Esophagus (tissue), 2 donors: Measurements from ENCODE around the gene VENTX. TPM values are rescaled to one million over a fixed set of nuclear protein-coding genes. Genes with fewer than 3 reads are reported as not detected.

Experiments used
- H3K27ac ChIP-seq, 2 donors: one replicate each; pipeline ENCODE4 v1.5.1; 2013; ENCODE audit warnings: low read depth in 2 of 2, mild to moderate bottlenecking in 2 of 2, inconsistent platforms in 1 of 2, low read length in 1 of 2, moderate library complexity in 1 of 2
- H3K27me3 ChIP-seq, 2 donors: one replicate each; pipeline ENCODE4 v1.6.1; 2013; ENCODE audit warnings: low read length in 2 of 2, control low read depth in 1 of 2, mild to moderate bottlenecking in 1 of 2; ENCODE audit not compliant: insufficient read depth in 2 of 2, control insufficient read depth in 1 of 2
- H3K36me3 ChIP-seq, 2 donors: one replicate each; pipeline ENCODE4 v1.6.1; 2013; ENCODE audit warnings: low read length in 1 of 2; ENCODE audit not compliant: control insufficient read depth in 2 of 2, insufficient read depth in 2 of 2
- H3K4me1 ChIP-seq, 2 donors: one replicate each; pipeline ENCODE4 v1.6.1; 2013; ENCODE audit warnings: low read length in 1 of 2; ENCODE audit not compliant: control insufficient read depth in 2 of 2, insufficient read depth in 2 of 2
- H3K4me3 ChIP-seq, 2 donors: one replicate each; pipeline ENCODE4 v1.5.1; 2013; ENCODE audit warnings: low read length in 2 of 2, mild to moderate bottlenecking in 2 of 2, low read depth in 1 of 2, moderate library complexity in 1 of 2
- H3K9me3 ChIP-seq, 2 donors: one replicate each; pipeline ENCODE4 v1.6.1; 2013; ENCODE audit warnings: mild to moderate bottlenecking in 2 of 2, low read depth in 1 of 2, low read length in 1 of 2, moderate library complexity in 1 of 2; ENCODE audit not compliant: control insufficient read depth in 2 of 2, insufficient read depth in 1 of 2
- WGBS, 2 donors: extraction: QIAGEN DNeasy Blood & Tissue Kit; methylation state at CpG; one replicate each; pipeline ENCODE4 v1.1.7; 2013; 5-methylcytosine and 5-hydroxymethylcytosine counted together
- polyA plus RNA-seq, 2 donors: library from polyadenylated mRNA; stranded (reverse); fragments of 200-250 nt; gene quantifications; one replicate each; pipeline ENCODE4 v1.2.3, GENCODE V29; 2013
- donor health status: healthy with polysubstance abuse.
- donor health status: Bipolar disorder and iron deficiency.

The VENTX gene
- polyA plus RNA-seq, 2 donors: 0.12 to 0.37 TPM

DNA sequence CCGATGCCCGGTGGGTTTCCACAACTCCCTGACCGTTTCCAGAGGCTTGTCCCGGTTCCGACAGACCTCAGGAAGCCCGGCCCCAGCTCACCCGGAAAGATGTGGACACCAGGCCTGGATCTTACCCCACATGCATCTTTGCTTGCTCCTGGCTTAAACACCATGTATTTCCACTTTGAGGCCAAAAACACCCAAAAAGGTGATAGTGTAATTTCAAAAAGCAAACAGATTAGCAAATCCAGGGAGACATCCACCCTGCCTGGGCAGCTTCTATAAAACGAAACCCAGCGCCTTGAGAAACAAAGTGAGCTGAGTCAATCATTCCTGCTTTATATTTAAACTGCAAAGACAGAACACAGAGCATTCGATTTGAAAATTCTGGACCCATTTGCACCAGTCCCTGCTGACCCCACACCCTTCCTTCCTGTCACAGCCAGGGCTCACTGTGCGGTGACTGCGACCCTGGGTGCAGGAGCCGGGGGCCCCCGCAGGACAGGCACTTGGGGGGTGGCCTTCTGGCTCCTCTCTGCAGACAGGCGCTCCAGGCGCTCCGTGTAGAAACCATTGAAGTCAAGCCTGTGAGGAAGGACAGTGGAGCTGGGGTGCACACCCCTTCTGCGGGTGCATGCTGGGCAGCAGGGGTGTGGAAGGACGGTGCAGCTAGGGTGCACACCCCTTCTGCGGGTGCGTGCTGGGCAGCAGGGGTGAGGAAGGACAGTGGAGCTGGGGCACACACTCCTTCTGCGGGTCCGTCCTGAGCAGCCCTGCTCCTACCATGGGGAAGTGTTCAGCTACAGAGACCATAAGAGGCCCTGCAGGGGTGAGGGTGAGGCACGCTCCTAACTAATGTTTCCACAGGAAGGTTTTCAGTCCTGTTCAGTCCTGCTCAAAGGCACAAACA is 41.9 kb downstream of the VENTX start:
- no peaks in the 10 kb centered on the region for H3K9me3 ChIP-seq
- 85% methylated on average over 24 of the region's 24 CpGs for WGBS, 2 donors
- H3K27me3 ChIP-seq: no peaks in the 10 kb centered on the region
- peaks cover 11 to 50% of the 10 kb centered on the region in 2 donors for H3K36me3 ChIP-seq
- peaks cover 2 to 5% of the 10 kb centered on the region in 2 donors for H3K4me1 ChIP-seq
- peak overlapping the region in 1 of 2 donors; percentile 9 for H3K27ac ChIP-seq
- no peak overlapping the region for H3K4me3 ChIP-seq

DNA sequence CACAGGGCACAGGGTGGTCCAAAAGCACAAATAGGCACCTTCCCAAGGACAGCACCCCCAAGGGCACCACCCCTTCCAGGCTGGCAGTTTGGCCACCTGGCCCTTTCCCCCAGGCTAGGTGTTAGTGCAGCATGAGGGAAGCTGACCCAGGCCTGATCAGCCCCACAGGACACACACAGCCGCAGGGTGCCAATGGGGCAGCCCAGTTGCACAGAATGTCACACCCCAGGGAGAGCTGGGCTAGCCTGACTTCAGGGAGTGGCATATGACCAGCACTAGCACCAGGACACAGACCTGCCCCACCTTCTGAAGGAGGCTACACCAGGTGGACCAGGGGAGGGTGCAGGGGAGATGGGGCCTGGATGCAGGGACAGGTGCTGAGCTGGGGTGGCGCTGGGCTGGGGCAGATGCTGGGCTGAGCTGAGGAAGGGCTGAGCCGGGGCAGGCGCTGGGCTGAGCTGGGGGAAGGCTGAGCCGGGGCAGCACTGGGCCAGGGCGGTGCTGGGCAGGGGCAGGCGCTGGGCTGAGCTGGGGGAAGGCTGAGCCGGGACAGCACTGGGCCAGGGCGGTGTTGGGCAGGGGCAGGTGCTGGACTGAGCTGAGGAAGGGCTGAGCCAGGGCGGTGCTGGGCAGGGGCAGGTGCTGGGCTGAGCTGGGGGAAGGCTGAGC is 42.9 kb downstream of the VENTX start:
- H3K4me1 ChIP-seq: peaks cover 2 to 3% of the 10 kb centered on the region in 2 donors
- peaks cover 11 to 60% of the 10 kb centered on the region in 2 donors for H3K36me3 ChIP-seq
- no peaks in the 10 kb centered on the region for H3K27me3 ChIP-seq
- H3K27ac ChIP-seq: no peak overlapping the region
- no peak overlapping the region for H3K4me3 ChIP-seq
- WGBS, 2 donors: 93% methylated on average over 10 of the region's 10 CpGs
- no peaks in the 10 kb centered on the region for H3K9me3 ChIP-seq

DNA sequence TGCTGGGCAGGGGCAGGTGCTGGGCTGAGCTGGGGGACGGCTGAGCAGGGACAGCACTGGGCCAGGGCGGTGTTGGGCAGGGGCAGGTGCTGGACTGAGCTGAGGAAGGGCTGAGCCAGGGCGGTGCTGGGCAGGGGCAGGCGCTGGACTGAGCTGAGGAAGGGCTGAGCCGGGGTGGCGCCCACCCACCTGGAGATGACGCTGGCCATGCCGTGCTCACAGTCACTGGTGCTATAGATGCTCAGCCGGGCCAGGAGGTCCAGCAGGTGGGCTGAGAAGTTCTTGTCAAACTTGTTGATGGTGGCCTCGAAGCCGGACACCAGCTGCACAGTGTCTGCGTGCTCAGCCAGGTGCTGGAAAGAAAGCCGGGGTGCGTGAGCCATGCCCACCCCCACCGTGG is 43.4 kb downstream of the VENTX start:
- WGBS, 2 donors: 93 to 94% methylated on average over 15 of the region's 15 CpGs
- Histone ChIP-seq H3K4me1 (peaks cover 2 to 3% of the 10 kb centered on the region in 2 donors), H3K4me3 (no peak overlapping the region), H3K9me3 (no peaks in the 10 kb centered on the region), H3K27me3 (no peaks in the 10 kb centered on the region), H3K27ac (no peak overlapping the region), H3K36me3 (peaks cover 11 to 65% of the 10 kb centered on the region in 2 donors)

DNA sequence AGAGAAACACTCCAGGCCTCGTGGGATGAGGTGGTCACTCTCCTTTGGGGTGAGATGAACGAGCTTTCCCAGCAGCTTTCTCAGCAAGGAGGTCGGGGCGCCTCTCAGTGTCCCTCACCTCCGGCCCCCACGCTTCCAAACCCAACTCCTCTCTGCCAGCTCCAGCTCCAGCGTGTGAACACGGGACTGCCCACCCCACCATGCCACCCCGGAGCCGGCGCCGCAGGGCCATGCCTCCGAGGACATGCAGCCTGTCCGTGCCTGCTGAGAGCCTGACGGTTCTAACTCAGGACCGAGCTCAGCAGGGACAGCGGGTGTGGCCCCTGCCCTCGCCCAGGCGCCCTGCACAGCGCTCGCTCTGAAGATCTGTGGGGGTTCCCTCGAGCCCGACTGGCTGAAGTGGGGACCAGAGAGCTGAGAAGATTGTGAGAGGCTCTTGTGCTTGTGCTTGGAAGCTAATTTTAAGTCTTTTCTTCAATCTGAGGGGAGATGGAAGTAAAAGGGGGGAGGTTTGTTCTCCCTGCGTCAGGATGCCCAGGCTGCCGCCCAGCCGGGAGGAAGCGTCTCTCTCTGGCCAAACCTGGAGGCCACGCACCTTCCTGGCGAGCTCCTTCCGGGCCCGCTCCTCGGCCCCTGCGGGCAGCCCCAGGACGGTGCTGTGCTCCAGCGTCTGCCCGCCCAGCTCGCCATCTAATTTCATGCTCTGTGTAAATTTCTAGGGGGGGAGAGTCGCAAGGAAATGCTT is 44.1 kb downstream of the VENTX start:
- WGBS, 2 donors: 91 to 94% methylated on average over 38 of the region's 38 CpGs
- H3K36me3 ChIP-seq: peaks cover 11 to 68% of the 10 kb centered on the region in 2 donors
- no peaks in the 10 kb centered on the region for H3K27me3 ChIP-seq
- H3K4me1 ChIP-seq: peaks cover 0 to 2% of the 10 kb centered on the region in 2 donors
- no peak overlapping the region for H3K4me3 ChIP-seq
- H3K9me3 ChIP-seq: no peaks in the 10 kb centered on the region
- H3K27ac ChIP-seq: no peak overlapping the region

DNA sequence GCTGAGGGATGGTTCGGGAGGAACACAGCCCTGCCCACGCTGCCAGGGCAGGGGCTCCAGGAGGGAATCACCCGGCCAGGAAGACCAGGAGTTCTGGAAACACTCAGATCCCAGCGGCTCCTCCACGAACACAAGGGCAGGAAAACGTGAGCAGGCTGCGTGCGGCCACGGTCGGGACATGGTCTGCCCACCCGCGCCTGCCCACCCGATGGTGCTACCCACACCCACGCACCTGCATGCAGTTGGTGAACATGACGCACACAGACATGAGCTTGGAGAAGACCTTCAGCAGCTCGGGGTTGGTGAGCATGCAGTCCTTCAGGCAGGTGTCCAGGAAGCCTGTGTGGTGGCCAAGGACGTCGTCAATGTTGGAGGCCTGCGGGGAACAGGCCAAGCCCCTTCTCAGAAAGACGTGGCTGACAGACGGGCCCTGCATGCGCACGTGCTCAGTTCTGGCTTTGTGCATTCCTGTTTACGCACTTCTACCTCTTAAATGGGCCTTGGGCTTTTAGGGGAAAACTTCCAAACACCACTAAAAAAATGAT is 45.3 kb downstream of the VENTX start:
- no peaks in the 10 kb centered on the region for H3K4me1 ChIP-seq
- H3K27me3 ChIP-seq: no peaks in the 10 kb centered on the region
- peaks cover 13 to 71% of the 10 kb centered on the region in 2 donors for H3K36me3 ChIP-seq
- H3K4me3 ChIP-seq: no peak overlapping the region
- H3K9me3 ChIP-seq: no peaks in the 10 kb centered on the region
- H3K27ac ChIP-seq: no peak overlapping the region
- 88 to 93% methylated on average over 24 of the region's 24 CpGs for WGBS, 2 donors

DNA sequence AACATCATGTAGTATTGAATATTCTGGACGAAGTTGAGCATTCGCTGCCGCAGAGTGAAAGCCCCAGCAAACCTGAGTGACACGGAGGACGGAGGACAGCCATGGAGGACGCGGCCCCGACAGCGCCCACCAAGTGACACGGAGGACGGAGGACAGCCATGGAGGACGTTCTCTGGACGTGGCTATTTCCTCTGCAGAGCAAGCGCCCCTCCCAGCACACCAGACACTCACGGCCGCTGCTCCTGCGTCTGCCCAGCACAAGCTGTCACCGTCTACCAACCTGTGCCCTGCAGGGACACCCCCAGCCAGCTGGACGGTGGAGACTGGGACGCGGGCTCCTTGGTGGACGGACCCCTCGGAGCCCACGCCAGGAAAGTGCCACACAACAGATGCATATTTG is 46.3 kb downstream of the VENTX start:
- H3K9me3 ChIP-seq: no peaks in the 10 kb centered on the region
- H3K27ac ChIP-seq: no peak overlapping the region
- no peaks in the 10 kb centered on the region for H3K27me3 ChIP-seq
- peaks cover 22 to 79% of the 10 kb centered on the region in 2 donors for H3K36me3 ChIP-seq
- H3K4me1 ChIP-seq: no peaks in the 10 kb centered on the region
- H3K4me3 ChIP-seq: no peak overlapping the region
- 95 to 96% methylated on average over 24 of the region's 24 CpGs for WGBS, 2 donors

DNA sequence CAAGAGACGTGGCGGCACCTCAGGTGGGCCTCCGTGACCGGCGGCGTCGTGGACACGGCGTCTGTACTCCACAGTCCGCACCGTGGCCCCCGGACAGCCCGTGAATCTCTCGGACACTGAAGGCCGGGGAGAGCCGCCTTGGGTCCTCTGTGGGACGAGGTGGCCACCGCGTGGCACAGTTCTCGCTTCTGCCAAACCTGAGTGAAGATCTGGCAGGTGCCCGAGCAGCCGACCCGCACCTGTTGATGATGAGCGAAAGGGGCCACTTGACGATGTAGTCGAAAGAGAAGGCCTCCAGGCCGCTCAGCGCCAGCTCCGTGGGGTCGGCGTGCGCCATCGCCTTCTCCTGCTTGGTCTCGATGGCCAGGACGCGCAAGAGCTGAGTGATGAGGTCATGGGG is 47.6 kb downstream of the VENTX start:
- H3K27me3 ChIP-seq: no peaks in the 10 kb centered on the region
- WGBS, 2 donors: 95 to 96% methylated on average over 36 of the region's 36 CpGs
- no peak overlapping the region for H3K4me3 ChIP-seq
- H3K4me1 ChIP-seq: no peaks in the 10 kb centered on the region
- no peak overlapping the region for H3K27ac ChIP-seq
- H3K36me3 ChIP-seq: peaks cover 31 to 80% of the 10 kb centered on the region in 2 donors
- no peaks in the 10 kb centered on the region for H3K9me3 ChIP-seq

DNA sequence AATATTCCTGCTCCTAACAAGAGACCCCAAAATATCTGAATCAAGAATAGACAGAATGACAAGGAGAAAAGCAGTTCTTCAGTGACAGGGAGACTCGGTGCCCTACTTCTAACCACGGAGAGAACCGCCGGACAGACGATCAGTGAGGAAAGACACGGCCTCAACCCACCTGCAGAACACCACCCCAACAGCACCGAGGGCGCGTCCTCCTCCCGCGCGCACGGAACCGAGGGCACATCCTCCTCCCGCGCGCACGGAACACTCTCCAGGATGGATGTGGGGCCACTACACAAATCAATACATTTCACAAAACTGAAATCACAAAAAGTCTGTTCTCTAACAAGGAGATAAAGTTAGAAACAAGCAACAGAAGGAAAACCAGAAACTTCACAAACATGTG is 48.7 kb downstream of the VENTX start:
- H3K27ac ChIP-seq: no peak overlapping the region
- no peak overlapping the region for H3K4me3 ChIP-seq
- no peaks in the 10 kb centered on the region for H3K9me3 ChIP-seq
- peaks cover 31 to 74% of the 10 kb centered on the region in 2 donors for H3K36me3 ChIP-seq
- 85 to 91% methylated on average over 18 of the region's 18 CpGs for WGBS, 2 donors
- no peaks in the 10 kb centered on the region for H3K27me3 ChIP-seq
- H3K4me1 ChIP-seq: no peaks in the 10 kb centered on the region

DNA sequence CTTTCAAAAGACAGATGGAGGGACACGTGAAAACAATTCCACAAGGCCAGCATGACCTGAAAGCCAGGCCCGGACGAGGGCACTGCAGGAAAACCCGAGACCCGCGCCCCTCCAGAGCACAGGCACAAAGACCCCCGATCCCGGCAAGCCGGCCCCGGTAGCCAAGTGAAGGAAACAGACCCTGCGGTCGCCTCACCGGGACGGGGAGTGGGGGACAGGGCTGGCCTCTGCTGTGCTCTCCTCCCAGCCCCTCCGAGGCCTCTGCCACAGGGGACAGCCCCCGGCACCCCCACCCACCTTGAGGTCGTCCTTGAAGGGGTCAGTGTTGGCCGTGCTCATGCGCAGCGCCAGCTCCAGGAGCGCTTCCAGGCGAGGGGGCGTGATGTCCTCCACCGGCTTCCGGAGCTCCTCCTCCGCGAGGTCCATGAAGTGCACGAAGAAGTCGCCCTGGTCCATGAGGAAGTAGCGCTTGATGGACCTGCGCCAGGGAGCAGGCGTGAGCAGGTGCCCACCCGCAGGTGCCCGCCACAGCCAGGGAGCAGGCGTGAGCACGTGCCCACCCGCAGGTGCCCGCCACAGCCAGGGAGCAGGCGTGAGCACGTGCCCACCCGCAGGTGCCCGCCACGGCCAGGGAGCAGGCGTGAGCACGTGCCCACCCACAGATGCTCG is 50.3 kb downstream of the VENTX start:
- Histone ChIP-seq H3K27me3 (no peaks in the 10 kb centered on the region), H3K36me3 (peaks cover 27 to 66% of the 10 kb centered on the region in 2 donors), H3K4me3 (no peak overlapping the region), H3K4me1 (no peaks in the 10 kb centered on the region), H3K9me3 (no peaks in the 10 kb centered on the region), H3K27ac (no peak overlapping the region)
- WGBS, 2 donors: 94% methylated on average over 46 of the region's 46 CpGs
